WTC11 (cell line): ENCODE data around the gene TAMALIN. TPM values are rescaled to one million over a fixed set of nuclear protein-coding genes. Genes with fewer than 3 reads are reported as not detected.
A peak's percentile ranks its signal among the peaks of the same experiment; 100 is the strongest.

ENCODE experiments used
- ATAC-seq: fragments of 200-7000 bp; cut with Tn5 transposase; 2 replicates; pipeline ENCODE4 v1.10.0; 2021; ENCODE audit warnings: mild to moderate bottlenecking, moderate library complexity
- CTCF ChIA-PET: fragments of 300-600 bp; sonication (Branson Sonifier 250); formaldehyde crosslinking; loops from one replicate; lab custom pipeline; 2021; ENCODE audit warnings: antibody characterized with exemption; lab: Charles Lee
- POLR2A ChIA-PET: fragments of 350-600 bp; sonication (Branson Sonifier 250); formaldehyde crosslinking; loops from one replicate; lab custom pipeline; 2021; ENCODE audit warnings: antibody characterized with exemption; lab: Charles Lee
- DNase-seq: peaks from one replicate; pipeline ENCODE4 v3.0.0; 2021; ENCODE audit warnings: low spot score
- H3K27ac Mint-ChIP-seq: 2 replicates; pipeline ENCODE4 v1.8.0; 2021; ENCODE audit warnings: mixed read lengths
- H3K27me3 Mint-ChIP-seq: 2 replicates; pipeline ENCODE4 v1.8.0; 2021; ENCODE audit warnings: low read depth, mild to moderate bottlenecking, moderate library complexity, mixed read lengths
- H3K36me3 Mint-ChIP-seq: 2 replicates; pipeline ENCODE4 v1.8.0; 2021; ENCODE audit warnings: mixed read lengths
- H3K4me1 Mint-ChIP-seq: 2 replicates; pipeline ENCODE4 v1.8.0; 2022; ENCODE audit warnings: mixed read lengths
- H3K4me3 Mint-ChIP-seq: 2 replicates; pipeline ENCODE4 v1.8.0; 2021; ENCODE audit warnings: mild to moderate bottlenecking, moderate library complexity, mixed read lengths
- H3K9me3 Mint-ChIP-seq: 2 replicates; pipeline ENCODE4 v1.8.0; 2021; ENCODE audit warnings: mixed read lengths
- E2F5 ChIP-seq: sonication (generic); formaldehyde crosslinking; IDR thresholded peaks from 2 replicates; pipeline ENCODE4 v1.8.1; 2022; ENCODE audit warnings: mild to moderate bottlenecking, moderate library complexity, missing genetic modification reagents
- ELF4 ChIP-seq: sonication (generic); formaldehyde crosslinking; IDR thresholded peaks from 2 replicates; pipeline ENCODE4 v1.8.1; 2022; ENCODE audit warnings: low read depth, mild to moderate bottlenecking, moderate library complexity, missing genetic modification reagents
- FOXK1 ChIP-seq: sonication (generic); formaldehyde crosslinking; IDR thresholded peaks from 2 replicates; pipeline ENCODE4 v1.8.0; 2022; ENCODE audit warnings: mild to moderate bottlenecking, moderate library complexity, missing genetic modification reagents
- FOXP1 ChIP-seq: sonication (generic); formaldehyde crosslinking; IDR thresholded peaks from 2 replicates; pipeline ENCODE4 v1.8.0; 2022; ENCODE audit warnings: missing genetic modification reagents, mild to moderate bottlenecking, moderate library complexity, borderline replicate concordance
- GABPB1 ChIP-seq: sonication (generic); formaldehyde crosslinking; IDR thresholded peaks from 2 replicates; pipeline ENCODE4 v1.8.1; 2023; ENCODE audit warnings: mild to moderate bottlenecking, missing genetic modification reagents
- JUN ChIP-seq: sonication (generic); formaldehyde crosslinking; IDR thresholded peaks from 2 replicates; pipeline ENCODE4 v1.8.0; 2023; ENCODE audit warnings: mild to moderate bottlenecking, missing genetic modification reagents
- MAX ChIP-seq: sonication (generic); formaldehyde crosslinking; IDR thresholded peaks from 2 replicates; pipeline ENCODE4 v1.8.0; 2022; ENCODE audit warnings: mild to moderate bottlenecking, missing genetic modification reagents
- NFE2L1 ChIP-seq: sonication (generic); formaldehyde crosslinking; IDR thresholded peaks from 2 replicates; pipeline ENCODE4 v1.8.1; 2023; ENCODE audit warnings: missing genetic modification reagents
- NR1H2 ChIP-seq: sonication (generic); formaldehyde crosslinking; IDR thresholded peaks from 2 replicates; pipeline ENCODE4 v1.9.0; 2021; ENCODE audit warnings: mild to moderate bottlenecking, moderate library complexity, missing genetic modification reagents
- RELA ChIP-seq: sonication (generic); formaldehyde crosslinking; IDR thresholded peaks from 2 replicates; pipeline ENCODE4 v1.8.1; 2022; ENCODE audit warnings: missing genetic modification reagents, mild to moderate bottlenecking, borderline replicate concordance
- TCF7 ChIP-seq: sonication (generic); formaldehyde crosslinking; IDR thresholded peaks from 2 replicates; pipeline ENCODE4 v1.8.0; 2022; ENCODE audit warnings: mild to moderate bottlenecking, low read depth, missing genetic modification reagents, moderate library complexity
- TEAD1 ChIP-seq: sonication (generic); formaldehyde crosslinking; IDR thresholded peaks from 2 replicates; pipeline ENCODE4 v1.8.0; 2022; ENCODE audit warnings: mild to moderate bottlenecking, missing genetic modification reagents
- TEAD4 ChIP-seq: sonication (generic); formaldehyde crosslinking; IDR thresholded peaks from 2 replicates; pipeline ENCODE4 v1.8.0; 2022; ENCODE audit warnings: mild to moderate bottlenecking, missing genetic modification reagents
- USF1 ChIP-seq: sonication (generic); formaldehyde crosslinking; IDR thresholded peaks from 2 replicates; pipeline ENCODE4 v1.8.0; 2022; ENCODE audit warnings: mild to moderate bottlenecking, missing genetic modification reagents
- ZMAT4 ChIP-seq: fragments of 250-450 bp; sonication (Bioruptor Pico); IDR thresholded peaks from 2 replicates; pipeline ENCODE4 v1.9.0; 2021; ENCODE audit warnings: mild to moderate bottlenecking
- ZNF219 ChIP-seq: sonication (generic); formaldehyde crosslinking; IDR thresholded peaks from 2 replicates; pipeline ENCODE4 v1.8.0; 2023; ENCODE audit warnings: missing genetic modification reagents, mild to moderate bottlenecking, borderline replicate concordance
- ZNF671 ChIP-seq: fragments of 250-450 bp; sonication (Bioruptor Pico); IDR thresholded peaks from 2 replicates; pipeline ENCODE4 v1.8.0; 2021; ENCODE audit warnings: mild to moderate bottlenecking
- total RNA-seq: library from RNA; stranded (reverse); gene quantifications from 3 replicates; pipeline ENCODE4 v1.2.3, GENCODE V29; 2021
- TF ChIP-seq, protein P1 (sequence below): sonication (generic); formaldehyde crosslinking; IDR thresholded peaks from 2 replicates; pipeline ENCODE4 v1.8.0; 2023; ENCODE audit warnings: mild to moderate bottlenecking, missing genetic modification reagents

TAMALIN gene
- total RNA-seq, 1 experiment from 2014 or later = 6.1 TPM

GRCh38 chr12:52014567-52015530 is 8.1 kb downstream of the TAMALIN start:
- no peak overlapping the region for H3K27ac Mint-ChIP-seq
- DNase-seq (peak; percentile 69), ATAC-seq (peak; percentile 44)
- POLR2A ChIA-PET = interaction anchor here (0.6 kb wide), 2 partner anchors 47 to 214 kb away, joined by 3 to 5 read pairs; no protein-coding TSS in a partner anchor
- no peak for TF ChIP-seq ZNF219 (CRISPR knock-in tag)
- 0 out of 2 replicates have a peak, but pooled peaks have one; percentile 5 for TF ChIP-seq FOXK1
- TF ChIP-seq TEAD4 (CRISPR knock-in tag) = no peak
- TF ChIP-seq MAX (CRISPR knock-in tag) = 0 out of 2 replicates have a peak, but pooled peaks have one; percentile 11
- TF ChIP-seq E2F5 (CRISPR knock-in tag) = no peak
- peaks cover 52% of the 10 kb centered on the region for H3K27me3 Mint-ChIP-seq
- H3K4me3 Mint-ChIP-seq = peak overlapping the region; percentile 47
- CTCF ChIA-PET = interaction anchor here (0.5 to 38.0 kb wide), 6 partner anchors 8 to 547 kb away, joined by 3 to 1431 read pairs (median 4); partner anchors contain the start of gene TAMALIN
- peaks cover 27% of the 10 kb centered on the region for H3K4me1 Mint-ChIP-seq
- peaks cover 5% of the 10 kb centered on the region; the same call in 1 of the 2 replicates for H3K36me3 Mint-ChIP-seq
- H3K9me3 Mint-ChIP-seq = no peaks in the 10 kb centered on the region

GRCh38 chr12:52015532-52016041 is 8.8 kb downstream of the TAMALIN start:
- no peaks in the 10 kb centered on the region for H3K9me3 Mint-ChIP-seq
- TF ChIP-seq ZNF671 (CRISPR knock-in tag) = no peak
- TF ChIP-seq TEAD1 = no peak
- no peak for TF ChIP-seq NFE2L1
- no peak for TF ChIP-seq TCF7 (CRISPR knock-in tag)
- TF ChIP-seq, protein P1, sequence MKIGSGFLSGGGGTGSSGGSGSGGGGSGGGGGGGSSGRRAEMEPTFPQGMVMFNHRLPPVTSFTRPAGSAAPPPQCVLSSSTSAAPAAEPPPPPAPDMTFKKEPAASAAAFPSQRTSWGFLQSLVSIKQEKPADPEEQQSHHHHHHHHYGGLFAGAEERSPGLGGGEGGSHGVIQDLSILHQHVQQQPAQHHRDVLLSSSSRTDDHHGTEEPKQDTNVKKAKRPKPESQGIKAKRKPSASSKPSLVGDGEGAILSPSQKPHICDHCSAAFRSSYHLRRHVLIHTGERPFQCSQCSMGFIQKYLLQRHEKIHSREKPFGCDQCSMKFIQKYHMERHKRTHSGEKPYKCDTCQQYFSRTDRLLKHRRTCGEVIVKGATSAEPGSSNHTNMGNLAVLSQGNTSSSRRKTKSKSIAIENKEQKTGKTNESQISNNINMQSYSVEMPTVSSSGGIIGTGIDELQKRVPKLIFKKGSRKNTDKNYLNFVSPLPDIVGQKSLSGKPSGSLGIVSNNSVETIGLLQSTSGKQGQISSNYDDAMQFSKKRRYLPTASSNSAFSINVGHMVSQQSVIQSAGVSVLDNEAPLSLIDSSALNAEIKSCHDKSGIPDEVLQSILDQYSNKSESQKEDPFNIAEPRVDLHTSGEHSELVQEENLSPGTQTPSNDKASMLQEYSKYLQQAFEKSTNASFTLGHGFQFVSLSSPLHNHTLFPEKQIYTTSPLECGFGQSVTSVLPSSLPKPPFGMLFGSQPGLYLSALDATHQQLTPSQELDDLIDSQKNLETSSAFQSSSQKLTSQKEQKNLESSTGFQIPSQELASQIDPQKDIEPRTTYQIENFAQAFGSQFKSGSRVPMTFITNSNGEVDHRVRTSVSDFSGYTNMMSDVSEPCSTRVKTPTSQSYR (CRISPR knock-in tag) = no peak
- no peak for ATAC-seq
- no peak overlapping the region for H3K27ac Mint-ChIP-seq
- H3K4me3 Mint-ChIP-seq = peak overlapping the region; percentile 22; the same call in 1 of the 2 replicates
- peaks cover 5% of the 10 kb centered on the region; the same call in 1 of the 2 replicates for H3K36me3 Mint-ChIP-seq
- no peak for DNase-seq
- H3K27me3 Mint-ChIP-seq = peaks cover 58% of the 10 kb centered on the region
- H3K4me1 Mint-ChIP-seq = peaks cover 30% of the 10 kb centered on the region
- POLR2A ChIA-PET = no interaction called here
- CTCF ChIA-PET = interaction anchor here (0.5 to 38.0 kb wide), 5 partner anchors 8 to 546 kb away, joined by 3 to 1431 read pairs (median 4); partner anchors contain the start of gene TAMALIN

- peaks cover 1% of the 10 kb centered on the region; the same call in 1 of the 2 replicates for H3K36me3 Mint-ChIP-seq
- no peak overlapping the region for H3K4me3 Mint-ChIP-seq
- H3K27me3 Mint-ChIP-seq = peaks cover 65% of the 10 kb centered on the region
- H3K9me3 Mint-ChIP-seq = no peaks in the 10 kb centered on the region
- no peak overlapping the region for H3K27ac Mint-ChIP-seq
- no peak for DNase-seq
- ATAC-seq = no peak
- ChIA-PET POLR2A (no interaction called here), CTCF (interaction anchor here (0.5 to 21.1 kb wide), 4 partner anchors 13 to 104 kb away, joined by 3 to 1431 read pairs (median 11); partner anchors contain the start of gene TAMALIN)
- H3K4me1 Mint-ChIP-seq = peaks cover 28% of the 10 kb centered on the region
- TF ChIP-seq ELF4 (no peak), JUN (CRISPR knock-in tag) (no peak), ZMAT4 (CRISPR knock-in tag) (no peak), GABPB1 (CRISPR knock-in tag) (no peak), FOXP1 (CRISPR knock-in tag) (no peak), NR1H2 (CRISPR knock-in tag) (no peak), ZNF671 (CRISPR knock-in tag) (no peak), TCF7 (CRISPR knock-in tag) (no peak), USF1 (CRISPR knock-in tag) (no peak), RELA (CRISPR knock-in tag) (no peak)
- TF ChIP-seq, protein P1 (CRISPR knock-in tag) = no peak
Measured at GRCh38 chr12:52018433-52019112, 11.8 kb downstream of the TAMALIN start.
